GM18867 (cell line): ENCODE results near the gene NPAS3.

ENCODE experiments used
- ATAC-seq: cut with Tn5 transposase; IDR thresholded peaks from one replicate; pipeline ENCODE4 v1.9.1; 2021; ENCODE audit warnings: mild to moderate bottlenecking, moderate library complexity; ENCODE audit not compliant: unreplicated experiment

The NPAS3 gene

DNA sequence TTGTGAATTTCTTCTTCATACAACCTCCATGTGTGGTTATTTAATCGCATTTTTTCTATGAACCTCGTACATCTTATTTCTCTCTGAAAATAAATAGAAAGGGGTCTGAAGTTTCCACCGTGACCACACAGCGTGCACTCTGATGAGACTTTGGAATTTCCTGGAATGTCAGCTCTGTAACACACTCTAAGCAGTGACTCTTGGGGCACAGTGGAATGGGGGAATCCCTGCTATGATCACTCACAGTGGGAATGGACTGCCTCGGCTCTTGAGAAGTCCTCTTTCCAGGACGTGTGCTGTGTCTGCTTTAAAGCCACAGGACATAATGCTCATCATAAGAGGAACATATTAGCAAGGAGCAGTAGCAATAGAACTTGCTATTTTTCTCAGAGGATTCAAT lies 596.0 kb downstream of the NPAS3 start:
- ATAC-seq, result no peak

DNA sequence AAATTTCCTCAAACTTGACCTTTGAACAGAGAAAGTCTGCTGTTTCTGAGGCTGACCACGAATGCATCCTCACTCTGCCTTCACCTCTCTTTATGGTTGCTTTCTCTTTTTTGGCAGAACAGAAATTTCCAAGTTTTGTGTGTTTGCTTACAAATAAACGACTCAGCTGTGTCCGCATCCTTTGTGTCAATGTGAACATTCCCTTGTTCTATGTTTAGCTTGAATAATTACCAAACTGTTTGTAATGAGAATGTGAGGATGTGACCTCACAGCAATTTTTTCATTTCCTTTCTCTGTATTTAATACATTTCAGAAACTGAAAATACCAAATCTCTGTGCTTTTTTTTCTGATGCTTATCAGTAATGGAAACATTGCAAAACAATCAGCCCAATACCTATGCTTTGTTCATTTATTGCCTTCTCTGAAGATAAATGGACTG lies 601.3 kb downstream of the NPAS3 start:
- no peak for ATAC-seq

DNA sequence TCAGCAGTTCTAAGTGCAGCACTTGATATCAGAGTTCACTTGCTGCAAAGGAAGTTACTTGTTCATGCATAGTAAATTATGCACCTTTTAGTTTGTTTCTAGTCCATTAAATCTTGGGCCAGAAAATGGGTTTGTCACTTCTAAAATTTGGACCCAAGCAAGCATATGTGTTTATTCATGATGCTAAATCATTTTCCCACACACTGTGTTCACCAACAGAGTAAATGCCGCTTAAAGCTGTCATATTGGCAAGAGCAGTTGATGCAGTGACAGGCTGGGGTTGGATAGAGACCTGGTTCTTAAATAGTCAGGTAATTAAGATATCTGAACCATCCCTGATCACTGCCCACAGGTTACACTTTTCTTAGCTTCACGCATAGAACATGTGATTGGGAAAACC lies 602.5 kb downstream of the NPAS3 start:
- ATAC-seq, result no peak

DNA sequence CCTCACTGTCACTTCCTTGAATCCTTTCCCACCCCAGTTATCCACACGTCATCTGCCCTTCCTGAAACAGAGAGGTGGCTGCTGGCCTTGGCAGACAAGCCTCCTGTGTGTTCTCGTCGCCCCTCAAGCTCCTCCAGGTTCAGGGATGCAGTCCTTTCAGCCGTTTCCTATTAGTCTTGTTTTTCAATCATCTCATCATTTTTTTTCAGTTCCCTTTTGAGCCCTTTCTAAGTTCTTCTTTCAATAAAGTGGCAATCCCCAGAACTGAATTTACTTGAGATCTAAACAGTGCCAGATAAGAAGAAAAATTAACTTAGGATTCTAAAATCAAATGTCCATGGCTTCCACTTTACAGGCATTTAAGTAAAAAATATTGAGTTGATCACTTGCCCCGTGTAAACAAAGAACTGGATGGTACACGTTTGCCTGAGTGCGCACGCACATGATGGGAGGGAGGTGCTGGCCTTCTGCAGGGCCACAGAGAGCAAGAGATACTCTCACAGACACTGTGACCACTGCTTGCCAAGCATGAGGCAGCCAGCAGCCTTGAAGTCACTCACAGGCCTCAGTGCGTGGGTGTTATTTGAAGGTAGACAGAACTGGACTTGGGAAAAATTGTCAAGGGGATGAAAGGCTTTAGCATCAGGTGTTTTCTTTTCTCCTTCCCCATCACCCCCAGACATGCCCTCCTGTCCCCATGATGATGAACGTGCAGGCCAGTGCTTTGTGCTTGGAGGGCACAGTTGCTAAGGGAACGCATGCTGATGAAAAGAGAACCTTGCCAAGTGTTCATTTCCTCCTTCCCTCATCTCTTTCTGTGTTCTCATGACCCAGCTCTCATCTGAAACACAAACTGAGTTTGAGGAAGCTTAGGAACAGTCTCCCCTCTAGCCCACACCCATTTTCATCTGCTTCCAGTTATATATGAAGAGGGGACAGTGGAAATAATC lies 603.9 kb downstream of the NPAS3 start:
- no peak for ATAC-seq

DNA sequence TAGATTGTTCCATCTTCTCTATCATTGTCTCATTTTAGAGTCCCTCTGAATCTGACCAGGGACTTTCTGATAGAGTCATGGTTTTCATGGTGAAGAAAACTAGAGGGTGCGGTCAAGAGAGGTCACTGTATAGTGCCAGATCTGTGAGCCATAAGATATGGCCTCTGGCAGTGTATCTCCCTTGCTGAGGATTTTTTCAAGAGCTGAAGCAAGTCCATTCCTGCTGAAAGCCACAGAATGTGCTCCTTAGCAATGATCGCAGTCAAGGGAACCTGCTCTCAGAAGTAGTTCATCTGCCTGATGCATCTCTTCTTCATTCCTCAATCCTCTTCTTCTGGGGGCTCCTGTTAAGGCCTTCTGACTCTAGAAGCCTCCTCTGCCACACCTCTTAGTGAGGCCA lies 607.0 kb downstream of the NPAS3 start:
- no peak for ATAC-seq

DNA sequence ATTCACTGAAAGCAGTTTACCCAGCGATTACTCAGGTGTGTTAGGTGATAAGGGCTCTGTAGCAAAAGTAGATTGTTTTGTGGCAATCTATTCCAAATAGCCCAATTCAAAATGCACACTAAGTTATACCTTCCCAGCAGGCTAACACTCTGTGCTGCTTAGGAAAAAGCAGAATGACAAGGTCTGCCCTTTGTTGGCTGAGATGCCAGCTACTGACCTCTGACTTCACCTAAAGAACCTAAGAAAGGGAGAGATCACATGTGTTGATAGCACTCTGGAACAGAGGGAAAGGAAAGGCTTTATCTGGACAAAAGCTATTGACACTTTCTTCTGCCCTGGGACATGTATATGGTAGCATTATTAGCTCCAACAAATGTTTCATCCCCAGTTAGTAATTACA lies 609.9 kb downstream of the NPAS3 start:
- ATAC-seq, result no peak

DNA sequence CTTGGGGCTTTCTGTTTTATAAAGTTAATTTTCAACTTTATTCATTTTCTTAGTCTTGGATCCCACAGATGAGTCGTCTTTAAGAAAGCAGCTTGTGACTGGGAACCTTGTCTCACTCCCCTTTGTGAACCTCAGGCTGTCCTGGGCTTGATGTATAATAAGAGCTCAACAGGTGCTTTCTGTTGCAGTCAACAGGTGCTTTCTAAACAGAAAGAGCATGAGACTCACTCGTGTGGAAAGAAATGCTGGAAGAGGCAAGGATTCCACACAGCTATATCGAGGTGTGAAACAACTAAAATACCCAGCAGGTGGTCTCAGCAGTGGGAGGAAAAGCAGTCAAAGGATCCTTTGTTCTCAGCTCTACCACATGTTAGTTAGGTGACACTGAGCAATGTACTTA lies 613.3 kb downstream of the NPAS3 start:
- ATAC-seq, result no peak

DNA sequence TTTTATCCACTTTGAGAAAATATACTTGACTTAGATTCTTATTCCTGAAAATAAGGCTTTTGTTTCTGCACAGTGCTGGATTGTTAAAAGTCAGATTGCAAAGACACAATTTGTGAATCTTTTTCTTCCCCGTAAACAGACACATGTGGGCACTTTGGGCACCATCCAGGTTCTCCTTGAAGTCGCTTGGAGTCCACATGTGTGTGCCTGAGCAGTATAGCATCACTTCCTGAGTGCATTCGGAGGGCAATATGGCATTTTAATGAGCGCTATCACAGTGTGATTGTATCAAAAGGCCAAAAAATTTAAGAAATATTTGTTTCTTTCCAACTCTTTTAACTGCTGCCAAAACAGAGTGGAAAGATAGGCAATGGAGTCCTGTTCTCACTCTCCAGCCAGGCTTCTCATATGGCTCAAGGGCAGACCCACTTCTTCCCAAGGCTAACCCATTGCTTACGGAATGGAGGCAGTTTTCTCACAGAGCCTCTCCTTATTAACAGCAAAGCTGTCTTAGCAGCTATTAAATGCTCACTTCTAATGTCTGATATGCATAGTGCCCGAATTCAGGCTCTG lies 615.1 kb downstream of the NPAS3 start:
- no peak for ATAC-seq

DNA sequence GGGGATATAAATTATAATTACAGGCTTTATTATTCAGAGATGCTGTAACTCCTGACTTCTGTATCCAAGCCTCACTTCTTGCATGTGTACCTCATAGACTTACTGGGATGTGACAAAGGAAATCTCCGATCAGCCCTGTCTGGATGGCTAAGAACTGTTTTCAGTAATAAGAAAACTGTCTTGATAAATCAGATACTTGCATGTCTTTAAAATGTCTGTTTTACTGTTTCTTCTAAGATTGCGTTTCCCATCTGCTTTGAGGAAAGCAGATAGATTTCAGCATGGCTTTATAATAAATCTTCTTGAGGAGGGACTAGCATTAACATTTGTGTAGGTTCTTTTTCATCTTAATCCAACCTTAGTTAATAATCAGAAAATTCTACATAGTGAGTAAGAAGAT lies 616.3 kb downstream of the NPAS3 start:
- ATAC-seq, result no peak

DNA sequence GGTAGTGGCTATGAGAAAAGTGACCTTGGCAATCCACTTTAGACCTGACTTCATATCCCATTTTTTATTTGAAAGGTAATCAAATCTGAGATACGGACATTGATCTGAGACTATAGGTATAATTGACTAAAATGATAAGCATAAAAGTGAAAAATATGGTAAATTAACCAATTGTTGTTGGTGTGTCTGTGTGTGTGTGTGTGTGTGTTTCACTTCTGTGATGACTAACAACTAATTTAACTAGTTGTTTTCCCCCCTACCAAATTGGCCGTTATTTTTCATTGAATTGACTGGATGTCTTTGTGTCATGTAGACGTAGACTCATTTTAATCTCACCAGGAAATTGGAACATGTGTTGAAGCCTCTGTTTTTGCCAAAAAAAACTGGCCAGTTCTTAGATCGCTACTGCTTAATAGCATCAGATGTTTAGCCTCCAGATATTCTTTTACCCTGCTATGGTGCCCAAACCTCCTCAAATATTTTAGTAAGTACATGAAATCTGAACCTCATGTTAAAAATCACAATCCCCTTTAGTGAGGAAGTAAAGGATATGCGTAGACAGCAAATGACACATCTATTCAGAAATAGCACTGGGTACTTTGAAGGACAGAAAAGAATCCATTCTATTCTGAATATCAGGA lies 617.2 kb downstream of the NPAS3 start:
- no peak for ATAC-seq

DNA sequence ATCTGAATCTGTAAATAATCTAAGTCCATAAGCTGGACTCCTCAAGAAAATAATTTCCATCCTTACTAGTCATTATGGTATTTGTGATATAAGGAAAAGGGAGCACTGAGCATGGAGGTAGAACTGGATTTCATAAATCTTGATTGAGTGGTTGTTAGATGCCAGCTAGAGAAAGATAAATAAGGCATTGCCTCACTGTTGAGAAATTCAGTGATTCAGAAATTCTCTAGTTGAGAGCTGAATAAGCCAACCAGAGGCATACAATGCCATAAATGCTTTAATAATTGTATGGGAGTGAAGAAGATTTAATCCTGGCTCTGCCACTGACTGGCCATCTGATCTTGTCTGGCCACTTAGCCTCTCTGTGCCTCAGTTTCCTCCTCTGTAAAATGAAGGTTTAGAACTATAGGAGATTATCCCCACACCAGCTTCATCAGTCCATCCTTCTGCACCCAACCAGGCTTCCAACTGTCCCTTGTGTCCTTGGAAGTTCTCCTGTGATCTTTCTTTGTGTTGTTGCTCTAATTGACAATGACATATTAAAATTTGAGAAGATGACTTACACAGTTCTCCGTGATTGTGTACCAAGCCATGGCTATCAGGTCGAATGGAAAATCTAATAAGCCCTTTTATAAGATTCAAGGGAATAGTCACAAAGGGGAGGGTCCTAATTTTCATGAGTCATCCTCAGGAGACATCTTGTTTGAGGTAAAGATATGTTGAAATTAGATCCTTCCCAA lies 617.9 kb downstream of the NPAS3 start:
- ATAC-seq, result no peak

DNA sequence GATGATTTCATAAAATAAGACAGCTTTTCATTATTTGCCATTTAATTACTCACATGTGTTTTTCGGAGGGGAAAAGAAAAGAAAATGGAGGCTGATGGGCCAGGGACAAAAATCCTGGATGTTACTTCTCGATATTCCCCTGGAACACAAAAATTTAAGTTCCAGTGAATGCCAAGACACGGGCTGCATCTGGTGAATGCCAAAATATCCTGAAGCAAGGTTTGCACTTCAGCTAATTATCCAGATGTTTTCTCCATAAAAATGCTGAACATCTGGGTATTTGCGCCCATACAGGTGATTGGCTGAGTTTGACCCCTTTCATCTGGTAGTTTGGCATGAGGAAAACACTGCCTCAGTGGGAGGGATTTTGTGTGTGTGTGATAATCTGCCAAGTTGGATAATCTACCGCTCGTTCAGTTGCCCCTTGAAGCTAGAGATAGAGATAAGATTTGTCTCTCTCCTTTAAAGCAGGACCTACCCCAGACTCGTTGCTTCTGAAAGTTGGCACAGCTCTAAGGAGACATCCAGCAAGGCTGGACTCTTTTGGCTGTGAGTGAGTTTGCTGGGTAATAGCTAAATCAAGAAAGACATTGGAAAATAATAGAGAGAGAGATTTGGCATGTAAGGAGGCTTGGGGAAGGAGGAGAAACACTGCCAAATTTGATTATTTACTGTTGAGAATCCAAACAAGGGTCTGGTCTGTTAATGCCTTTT lies 622.2 kb downstream of the NPAS3 start:
- ATAC-seq, result no peak

DNA sequence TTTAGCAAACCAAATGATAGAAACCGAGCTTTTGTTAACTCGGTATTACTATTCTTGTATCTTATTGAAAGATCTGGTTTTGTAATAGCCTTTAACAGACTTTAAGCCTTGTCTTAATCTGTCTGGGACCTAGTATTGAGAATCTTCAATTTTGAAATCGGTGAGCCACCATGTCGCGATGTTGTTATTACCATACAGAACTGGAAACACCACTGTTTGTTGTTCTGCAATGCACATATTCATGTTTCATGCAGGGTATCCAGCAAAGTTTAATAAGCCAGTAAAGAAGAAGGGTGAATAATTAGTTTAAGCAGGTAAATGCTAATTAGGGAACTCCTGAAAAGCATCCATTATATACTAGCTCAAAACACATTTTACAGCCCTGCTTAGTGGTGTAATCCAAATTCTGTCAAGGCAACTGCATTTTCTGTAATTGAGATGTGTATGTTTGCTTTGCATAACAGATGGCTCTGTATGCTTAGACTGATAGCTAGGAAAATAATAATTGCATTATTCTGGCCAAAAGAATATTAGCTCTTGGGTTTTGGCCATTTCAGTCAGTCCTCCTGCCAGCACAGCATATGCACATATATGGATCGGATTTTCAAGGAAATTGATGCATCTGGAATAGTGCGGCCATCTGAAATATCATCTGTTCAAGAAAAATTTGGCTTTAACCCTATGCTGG lies 623.0 kb downstream of the NPAS3 start:
- ATAC-seq, result no peak

DNA sequence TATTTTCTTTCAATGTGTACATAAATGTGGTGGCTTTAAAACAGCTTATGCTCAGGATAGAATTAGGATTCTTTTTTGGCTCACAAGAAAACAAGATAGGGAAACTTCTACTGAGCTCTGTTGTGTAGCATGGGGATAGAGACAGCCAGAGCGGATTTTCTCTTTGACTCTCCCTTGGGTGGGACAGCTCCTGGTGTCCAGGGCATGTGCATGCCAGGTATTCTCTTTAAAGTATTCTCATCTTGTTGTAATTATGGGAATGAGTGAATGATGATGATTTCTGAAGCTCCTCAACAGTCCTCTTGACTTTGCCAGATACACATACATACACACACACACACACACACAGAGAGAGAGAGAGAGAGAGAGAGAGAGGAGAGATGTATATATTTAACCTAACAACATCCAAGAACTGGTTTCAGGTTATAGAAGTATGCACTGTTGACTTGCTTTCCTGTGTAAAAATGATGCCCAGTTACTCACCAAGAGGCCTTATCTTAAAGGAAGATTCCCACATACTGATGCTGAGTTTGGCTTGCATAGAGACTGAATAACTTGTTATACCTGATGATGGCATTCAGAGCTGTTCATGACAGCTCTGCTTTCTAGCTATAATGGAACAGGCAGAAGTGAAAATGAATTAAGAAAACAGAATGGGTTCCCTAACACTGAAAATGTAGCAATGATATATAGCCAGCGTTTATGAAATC lies 624.7 kb downstream of the NPAS3 start:
- ATAC-seq, result no peak

DNA sequence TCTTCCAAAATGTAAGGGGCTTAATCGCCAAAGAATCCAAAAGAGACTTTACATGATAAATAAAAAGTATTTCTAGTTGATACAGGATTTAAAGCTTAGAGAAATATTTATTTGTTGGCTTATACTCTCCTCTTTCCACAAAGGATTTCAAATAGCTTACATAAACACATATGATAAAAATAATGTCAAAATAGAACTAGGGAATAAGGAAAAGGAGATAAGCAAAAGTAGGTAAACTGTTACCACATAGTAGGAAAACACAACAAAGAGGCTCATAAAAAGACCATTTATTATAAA lies 625.2 kb downstream of the NPAS3 start:
- ATAC-seq, result no peak

DNA sequence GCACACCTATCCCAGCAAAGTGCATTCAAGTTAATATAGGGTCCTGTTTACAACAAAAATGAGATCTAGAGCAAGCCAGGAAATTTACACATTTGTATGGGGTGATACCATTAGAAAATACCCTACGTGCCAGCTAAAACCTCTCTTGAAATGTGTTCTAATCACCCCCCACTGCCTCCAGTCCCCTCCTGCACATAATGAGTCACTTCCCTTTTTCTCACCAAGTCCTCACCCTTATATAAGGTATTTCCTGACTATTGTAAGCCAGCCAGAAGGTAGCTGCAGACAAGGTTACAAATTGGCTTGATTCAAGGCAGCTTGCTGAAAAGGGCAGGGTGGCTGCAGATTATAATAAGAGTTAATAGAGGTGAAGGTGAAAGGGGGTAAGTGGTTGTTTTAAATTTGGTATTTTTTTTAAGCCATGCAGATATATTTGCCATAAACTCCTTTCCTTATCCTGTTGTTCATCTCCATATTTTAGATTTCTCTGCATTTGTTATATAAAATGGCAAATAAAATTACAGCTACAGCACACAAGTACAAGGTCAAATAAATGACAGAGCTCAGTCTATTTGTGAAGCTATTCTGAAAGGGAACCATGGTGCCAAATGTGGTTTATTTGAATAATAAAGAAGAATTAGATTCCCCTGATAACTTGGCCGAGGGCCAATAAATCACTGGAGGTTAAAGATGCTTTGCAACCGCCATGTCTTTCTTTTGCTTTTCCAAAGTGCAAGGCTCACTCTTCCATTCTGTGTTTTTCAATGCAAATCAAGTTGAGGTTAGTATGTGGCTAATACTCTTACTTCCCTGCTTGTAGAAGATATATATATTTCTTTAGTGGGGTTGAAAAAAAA lies 626.3 kb downstream of the NPAS3 start:
- ATAC-seq, result peak; percentile 96

DNA sequence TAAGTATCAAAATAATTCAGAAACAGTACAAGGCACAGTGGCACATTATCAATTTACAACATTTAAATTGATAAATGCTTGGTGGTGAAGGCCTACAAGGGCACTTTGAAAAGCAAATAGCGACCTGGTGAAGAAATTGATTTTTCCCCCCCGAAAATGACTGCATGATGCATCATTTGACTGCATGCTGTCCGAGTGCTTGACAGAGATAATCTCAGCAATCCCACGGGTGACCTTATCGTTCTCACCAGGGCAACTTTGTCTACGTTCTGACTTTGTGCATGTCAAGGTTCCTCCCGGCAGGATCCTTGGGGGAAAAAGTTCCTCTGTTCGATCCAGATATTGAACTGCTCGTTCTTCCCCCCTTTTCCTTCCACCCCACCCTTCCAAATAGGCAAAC lies 627.4 kb downstream of the NPAS3 start:
- no peak for ATAC-seq

DNA sequence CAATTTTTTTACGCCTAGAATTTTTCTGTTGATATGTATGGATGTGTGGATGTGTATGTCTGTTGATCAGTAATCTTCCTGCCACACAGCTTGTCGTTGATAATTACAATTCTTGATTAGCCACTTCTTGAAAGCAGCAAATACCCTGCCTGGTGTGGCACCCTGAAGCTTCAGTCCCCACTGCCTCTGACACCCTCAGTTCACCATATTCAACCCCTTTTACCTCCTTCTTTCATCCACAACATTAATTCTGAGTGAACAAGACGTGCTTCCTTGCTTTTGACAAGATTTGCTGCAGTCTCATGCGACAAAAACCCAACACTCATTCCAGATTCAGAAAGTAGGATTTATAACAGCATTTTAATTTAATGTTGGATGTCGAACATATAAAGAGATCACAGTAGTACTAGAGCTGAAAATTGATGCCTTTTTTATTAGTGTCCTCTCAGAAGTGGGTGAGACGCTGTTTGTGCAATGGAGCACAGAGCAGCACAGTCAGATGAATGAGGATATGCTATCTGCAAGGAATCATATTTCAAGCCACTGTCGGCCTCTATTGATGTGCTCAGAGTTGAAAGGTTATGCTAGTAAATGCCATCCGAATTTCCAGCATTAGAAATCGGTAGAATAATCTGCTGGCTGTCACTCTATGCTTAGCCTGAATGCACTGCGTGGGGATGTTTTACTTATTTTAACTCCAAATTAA lies 628.5 kb downstream of the NPAS3 start:
- ATAC-seq, result no peak
